ENCODE measurements around the gene EXOSC3.
A peak's percentile ranks its signal among the peaks of the same experiment; 100 is the strongest.
"Not testable (repeated sequence)": the region's sequence is repeated elsewhere in the genome, so short reads cannot be mapped to it uniquely, and the experiment has no call there.

EXOSC3 gene

DNA sequence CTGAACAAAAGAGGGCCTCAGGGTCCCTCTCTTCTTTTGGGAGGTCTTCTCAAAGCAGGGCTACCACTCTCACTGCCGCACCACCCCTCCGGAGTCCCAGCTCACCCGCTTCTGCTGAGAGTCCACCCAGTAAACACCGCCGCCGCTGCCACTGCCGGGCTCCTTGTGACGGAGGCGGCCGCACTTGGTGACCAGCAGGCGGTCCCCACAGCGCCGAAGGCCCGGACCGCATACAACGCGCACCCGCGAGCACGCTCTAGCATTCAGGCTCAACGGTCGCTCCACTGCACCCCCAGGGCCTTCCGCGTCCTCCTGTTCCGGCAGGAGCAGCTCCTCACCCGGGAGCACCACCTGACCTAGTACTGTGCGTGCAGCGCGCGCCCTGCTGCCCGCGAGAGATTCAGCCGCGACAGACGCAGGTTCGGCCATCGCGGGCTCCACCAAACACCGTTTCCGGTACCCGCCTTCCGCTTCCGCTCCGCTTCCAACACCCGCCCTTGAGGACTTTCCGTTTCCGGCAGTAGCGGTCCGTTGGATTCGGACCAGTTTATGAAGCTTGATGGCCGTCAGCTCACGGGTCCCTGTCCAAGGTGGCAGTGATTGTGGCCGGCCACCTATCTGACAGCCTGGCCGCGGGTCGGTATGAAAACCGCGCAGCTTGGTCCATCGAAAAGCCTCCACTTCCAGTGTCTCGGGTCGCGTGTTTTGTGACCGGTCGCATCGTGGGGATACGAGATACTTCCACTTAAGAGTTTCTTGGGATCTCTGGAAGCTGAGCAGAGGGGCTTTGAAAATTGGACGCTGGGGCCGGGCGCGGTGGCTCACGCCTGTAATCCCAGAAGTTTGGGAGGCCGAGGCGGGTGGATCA is at the start of gene EXOSC3:
Gene EXOSC3, minus strand, starts transcription at position 449 of the 868 bp plus-strand sequence. Its CDS starts 20 bp downstream, at position 429.
- peak; percentile 83 for DNase-seq

GRCh38 chr9:37827483-37828165 is 42.8 kb upstream of the EXOSC3 start:
- no peak for DNase-seq

DNA sequence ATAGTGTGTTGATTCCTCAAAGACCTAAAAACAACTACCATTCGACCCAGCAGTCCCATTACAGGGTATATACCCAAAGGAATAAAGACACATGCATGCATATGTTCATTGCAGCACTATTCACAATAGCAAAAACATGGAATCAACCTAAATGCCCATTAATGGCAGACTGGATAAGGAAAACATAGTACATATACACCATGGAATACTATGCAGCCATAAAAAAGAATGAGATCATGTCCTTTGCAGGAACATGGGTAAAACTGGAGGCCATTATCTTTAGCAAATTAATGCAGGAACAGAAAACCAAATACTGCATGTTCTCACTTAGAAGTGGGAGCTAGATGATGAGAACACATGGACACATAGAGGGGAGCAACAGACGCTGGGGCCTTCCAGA is 40.3 kb upstream of the EXOSC3 start:
- DNase-seq = not testable (repeated sequence)

DNA sequence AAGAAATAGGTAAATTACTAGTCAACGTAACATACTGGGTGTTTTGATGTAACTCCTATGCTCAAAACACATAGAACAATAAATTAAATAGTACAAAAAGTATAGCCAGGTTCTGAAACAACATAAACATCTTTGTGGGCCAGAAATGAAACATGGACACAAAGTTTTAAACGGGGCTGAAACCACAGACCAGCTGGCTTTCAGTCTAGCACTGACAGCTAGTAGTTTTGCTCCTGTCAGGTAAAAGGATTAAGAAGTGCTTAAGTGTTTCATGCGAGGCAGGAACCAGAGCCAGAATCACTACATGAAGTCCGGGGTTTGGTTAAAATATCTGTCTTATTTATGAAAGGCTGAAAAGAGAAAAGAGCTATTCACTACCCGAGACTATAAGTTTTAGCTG is 35.3 kb upstream of the EXOSC3 start:
- DNase-seq = no peak

DNA sequence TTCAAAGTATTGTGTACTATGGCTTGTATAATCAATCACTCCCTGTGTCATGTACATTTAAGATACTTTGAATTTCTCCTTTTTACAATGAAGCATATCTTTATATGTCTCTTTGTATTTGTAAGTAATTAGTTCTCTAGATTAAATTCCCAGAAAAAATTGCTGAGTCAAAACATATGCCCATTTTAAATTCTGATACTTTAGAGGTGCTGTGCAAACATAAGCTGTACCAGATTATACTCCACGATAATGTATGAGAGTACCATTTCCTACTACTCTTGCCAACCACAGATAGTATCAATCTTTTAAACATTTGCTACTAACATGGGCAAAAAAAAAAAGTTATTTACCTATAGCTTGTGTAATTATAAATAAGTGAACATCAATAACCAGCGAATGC is 34.0 kb upstream of the EXOSC3 start:
- DNase-seq = no peak

- no peak for DNase-seq
Measured at GRCh38 chr9:37812773-37813379, 28.0 kb upstream of the EXOSC3 start.

DNA sequence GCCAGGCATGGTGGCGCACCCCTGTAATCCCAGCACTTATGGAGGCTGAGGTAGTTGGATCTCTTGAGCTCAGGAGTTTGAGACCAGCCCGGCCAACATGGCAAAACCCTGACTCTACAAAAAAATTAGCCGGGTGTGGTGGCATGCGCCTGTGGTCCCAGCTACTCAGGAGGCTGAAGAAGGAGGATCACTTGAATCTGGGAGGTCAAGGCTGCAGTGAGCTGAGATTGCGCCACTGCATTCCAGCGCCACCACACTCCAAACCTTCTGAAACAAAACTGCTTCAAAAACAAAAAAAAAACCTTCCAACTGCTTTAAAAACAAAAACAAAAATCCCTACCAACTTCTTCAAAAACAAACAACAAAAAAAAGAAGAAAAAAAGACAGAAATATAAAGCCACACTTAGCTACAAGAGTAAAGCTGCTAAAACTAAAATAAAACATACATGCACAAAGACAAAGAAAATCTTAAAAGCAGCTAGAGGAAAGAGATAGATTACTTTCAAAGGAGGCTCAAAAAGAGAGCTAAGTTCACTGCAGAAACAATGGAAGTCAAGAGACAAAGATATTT is 27.1 kb upstream of the EXOSC3 start:
- DNase-seq = no peak

- DNase-seq = not testable (repeated sequence)
Measured at GRCh38 chr9:37809676-37810075, 24.8 kb upstream of the EXOSC3 start.

- DNase-seq = no peak
Measured at GRCh38 chr9:37806271-37806670, 21.4 kb upstream of the EXOSC3 start.

- DNase-seq = no peak
Measured at GRCh38 chr9:37801959-37802711, 17.3 kb upstream of the EXOSC3 start.

DNA sequence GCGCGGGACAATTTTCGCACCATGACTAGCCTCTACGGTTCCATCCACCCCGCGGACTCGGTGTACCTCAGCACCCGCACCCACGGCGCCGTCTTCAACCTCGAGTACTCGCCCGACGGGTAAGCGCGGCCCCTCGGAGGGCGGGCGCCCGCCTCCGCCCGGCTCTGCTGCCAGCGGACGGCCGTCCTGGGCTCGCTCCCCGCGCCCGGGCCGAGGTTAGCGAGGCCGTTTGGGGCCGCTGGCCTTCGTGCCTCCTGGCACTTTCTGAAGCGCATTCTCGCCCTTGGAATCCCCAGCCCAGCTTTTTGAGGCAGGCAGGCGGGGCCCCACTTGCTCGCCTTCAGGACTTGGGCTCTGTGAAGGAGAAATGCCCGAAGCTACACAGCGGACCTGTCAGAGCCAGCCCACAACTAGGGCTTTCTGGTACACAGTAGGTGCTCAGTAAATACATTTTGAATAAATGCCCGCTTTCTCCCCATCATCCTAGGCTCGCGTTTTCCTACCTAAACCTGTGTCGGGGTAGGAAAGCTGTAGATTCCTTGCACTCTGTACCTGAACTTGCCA is 16.5 kb upstream of the EXOSC3 start:
- DNase-seq = no peak

GRCh38 chr9:37800631-37801286 is 15.9 kb upstream of the EXOSC3 start, which contains the start of gene DCAF10:
DCAF10 (plus strand) TSS chr9:37800797; CDS start chr9:37800867, 70 bp downstream.
- peak; percentile 78 for DNase-seq

- no peak for DNase-seq
Measured at GRCh38 chr9:37798677-37799076, 13.8 kb upstream of the EXOSC3 start.

- DNase-seq = no peak
Measured at GRCh38 chr9:37796232-37796631, 11.4 kb upstream of the EXOSC3 start.

GRCh38 chr9:37792122-37792521 is 7.3 kb upstream of the EXOSC3 start:
- no peak for DNase-seq

DNA sequence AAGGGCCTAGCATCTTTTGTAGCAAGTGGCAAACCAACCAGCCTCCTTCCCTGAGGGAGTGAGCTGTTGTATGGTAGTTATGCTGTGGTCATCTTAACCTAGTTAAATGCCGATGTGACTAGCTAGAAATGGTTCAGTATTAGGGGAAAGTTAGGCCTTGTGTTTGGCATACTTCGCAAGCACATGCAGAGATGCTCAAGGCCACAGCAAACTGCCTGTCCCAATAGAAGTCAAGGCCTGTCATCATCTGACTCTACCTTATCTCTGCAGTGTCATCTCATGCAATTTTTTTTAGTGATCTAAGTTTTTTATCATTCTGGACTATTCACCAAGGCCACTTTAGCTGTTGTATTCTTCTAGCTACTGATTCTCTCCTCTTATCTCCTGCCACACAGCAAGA is 5.2 kb upstream of the EXOSC3 start:
- DNase-seq = no peak

GRCh38 chr9:37788332-37788731 is 3.5 kb upstream of the EXOSC3 start:
- DNase-seq = no peak

DNA sequence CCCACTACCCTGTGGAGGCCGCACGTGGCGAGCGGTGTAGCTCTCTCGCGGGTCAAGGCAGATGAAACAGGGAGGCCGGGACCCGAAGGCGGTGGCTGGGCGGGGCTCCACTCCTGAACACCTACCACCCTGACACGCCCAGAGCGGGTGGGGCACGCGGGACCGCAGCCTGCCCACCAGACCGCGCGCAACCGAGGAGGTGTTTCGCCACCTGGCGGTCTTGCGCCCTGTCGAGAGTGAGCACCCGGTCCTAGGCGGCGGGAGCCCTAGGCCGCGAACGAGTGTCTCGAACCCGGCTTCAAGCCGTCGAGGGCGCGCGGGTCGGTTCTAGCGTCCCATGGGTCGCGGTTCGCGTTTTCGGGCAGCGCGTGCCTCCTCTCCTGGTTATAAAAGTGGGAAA is 2.2 kb upstream of the EXOSC3 start:
- no peak for DNase-seq

- DNase-seq = no peak
Measured at GRCh38 chr9:37784291-37784615, 611 bp downstream of the EXOSC3 start.

DNA sequence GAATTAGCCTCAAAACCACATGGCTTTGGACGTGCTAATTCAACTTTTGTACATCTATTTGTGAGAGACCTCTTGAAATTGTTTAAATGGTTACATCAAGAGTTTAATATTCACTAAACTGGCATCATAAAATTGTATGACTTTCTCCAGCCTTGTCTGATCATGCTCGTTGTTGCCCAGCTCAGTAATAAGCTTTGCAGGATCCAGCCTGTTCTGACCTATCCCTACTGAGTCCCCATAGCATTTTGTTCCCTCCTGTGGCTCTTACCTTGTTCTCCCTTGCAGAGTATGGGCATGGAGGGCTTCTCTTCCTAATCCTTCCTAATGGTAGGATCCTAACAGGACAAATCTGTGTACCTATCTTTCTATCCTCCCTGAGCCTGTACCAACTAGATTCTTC is 6.3 kb downstream of the EXOSC3 start:
- no peak for DNase-seq

DNA sequence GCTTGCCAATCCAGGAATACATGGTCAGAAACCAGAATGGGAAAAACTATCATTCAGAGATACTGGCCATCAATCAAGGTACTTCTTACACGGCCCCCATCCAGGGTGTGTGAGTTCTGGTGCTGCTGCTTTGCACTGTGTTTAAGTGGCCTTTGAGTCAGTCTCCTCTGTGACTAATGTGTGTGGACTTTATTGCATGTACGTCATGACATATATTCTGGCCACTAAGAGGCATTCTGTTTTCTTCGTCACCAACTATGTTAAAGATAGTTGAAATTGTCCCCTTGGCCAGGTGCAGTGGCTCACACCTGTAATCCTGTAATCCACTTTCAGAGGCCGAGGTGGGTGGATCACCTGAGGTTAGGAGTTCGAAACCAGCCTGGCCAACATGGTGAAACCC is 8.5 kb downstream of the EXOSC3 start:
- no peak for DNase-seq

Measured in NCI-H2107 (cell line).